DMS114 treated with DMSO at 0.1 percent for 48 hours (cell line): ENCODE data around the gene NUSAP1.
"Not testable (repeated sequence)": the region's sequence is repeated elsewhere in the genome, so short reads cannot be mapped to it uniquely, and the experiment has no call there.

Experiments used
- DNase-seq: peaks from one replicate; lab custom pipeline; 2025; ENCODE audit not compliant: unreplicated experiment; lab: John Stamatoyannopoulos, UW

NUSAP1 gene

DNA sequence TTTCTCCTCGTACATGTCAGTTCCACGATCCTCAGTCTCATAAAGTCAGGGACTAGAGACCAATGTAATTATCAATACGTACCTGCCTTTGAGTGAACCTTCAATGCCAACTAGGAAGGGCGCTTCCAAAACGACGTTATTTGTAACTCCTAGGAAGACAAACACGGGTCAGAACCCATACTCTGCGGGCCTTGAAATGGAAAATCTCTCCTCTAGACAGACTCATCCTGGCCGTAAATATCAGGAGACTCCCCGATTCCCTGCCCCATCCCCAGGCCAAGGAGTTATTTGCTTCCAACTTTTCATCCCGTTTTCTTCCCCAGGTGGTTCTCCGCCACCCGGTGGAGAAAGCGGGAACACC, 868 bp upstream of the NUSAP1 start:
- peak; percentile 48 for DNase-seq

DNA sequence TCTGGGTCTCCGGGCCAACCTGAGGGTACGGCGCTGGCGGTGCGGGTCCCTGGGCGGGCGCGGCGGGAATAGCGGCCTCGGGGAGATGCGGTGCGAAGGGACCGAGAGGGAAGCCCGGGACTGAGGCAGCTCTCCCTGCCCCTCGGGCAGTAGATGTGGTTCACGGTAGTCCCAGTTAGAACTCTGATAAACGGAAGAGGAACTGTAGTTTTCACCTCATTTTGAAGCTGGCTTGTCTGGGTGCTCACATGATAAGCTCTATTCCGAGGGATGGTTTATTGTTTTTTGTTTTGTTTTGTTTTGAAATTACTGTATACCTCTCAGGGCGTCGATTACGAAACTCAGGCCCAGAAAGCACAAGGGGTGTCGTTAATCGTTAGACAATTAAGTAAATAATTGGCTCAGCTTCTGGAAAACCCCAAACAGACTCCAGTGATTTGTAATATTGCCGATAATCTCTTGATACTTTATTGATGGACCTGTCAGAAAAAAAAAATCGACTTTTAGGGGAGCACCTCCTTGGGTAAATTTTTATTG, 413 bp downstream of the NUSAP1 start:
- DNase-seq = peak; percentile 55

DNA sequence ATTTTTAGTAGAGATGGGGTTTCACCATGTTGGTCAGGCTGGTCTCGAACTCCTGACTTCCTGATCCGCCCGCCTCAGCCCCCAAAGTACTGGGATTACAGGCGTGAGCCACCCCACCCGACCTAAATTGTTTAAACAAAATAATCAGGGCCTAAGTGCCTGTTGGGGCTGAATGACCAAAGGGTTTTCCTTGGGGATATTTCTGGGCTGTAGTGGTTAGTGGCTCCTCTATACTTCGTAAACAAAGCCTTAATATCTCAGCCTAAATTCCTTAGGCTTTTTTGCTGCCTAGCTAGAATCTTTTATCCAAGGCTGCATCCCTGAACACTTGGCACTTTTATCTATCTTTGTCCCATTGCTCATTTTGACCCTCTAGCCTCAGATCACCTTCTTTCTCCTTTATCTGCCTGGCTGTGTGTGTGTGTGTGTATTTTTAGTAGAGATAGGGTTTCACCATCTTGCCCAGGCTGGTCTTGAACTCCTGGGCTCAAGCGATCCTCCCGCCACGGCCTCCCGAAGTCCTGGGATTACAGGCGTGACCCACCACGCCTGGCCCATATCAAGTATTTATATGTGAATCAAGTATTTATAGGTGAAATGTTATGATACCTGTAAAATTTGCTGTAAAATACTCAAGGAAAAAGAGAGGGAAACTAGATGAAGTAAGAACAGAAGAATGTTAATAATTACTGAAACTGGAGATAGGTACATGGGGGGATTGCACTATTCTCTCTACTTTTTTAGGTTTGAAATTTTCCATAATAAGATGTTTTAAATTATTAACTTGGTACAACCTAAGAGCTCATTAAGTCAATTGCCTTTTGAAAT, 1.8 kb downstream of the NUSAP1 start:
- peak; percentile 29 for DNase-seq

DNA sequence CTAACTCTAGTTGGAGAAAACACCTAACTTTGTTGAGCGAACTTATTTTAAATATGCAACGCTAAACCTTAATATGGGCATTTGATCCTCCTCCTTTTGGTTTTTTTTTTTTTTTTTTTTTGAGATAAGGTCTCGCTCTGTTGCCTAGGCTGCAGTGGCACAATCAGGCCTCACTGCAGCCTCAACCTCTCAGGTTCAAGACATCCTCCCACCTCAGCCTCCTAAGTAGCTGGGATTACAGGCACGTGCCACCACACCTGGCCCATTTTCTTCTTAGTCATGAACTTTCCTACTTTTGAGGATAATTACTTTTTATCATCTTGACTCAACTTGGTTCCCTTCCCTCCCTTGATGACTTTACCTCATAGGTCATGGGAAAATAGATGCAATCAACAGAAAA, 3.9 kb downstream of the NUSAP1 start:
- DNase-seq = no peak

DNA sequence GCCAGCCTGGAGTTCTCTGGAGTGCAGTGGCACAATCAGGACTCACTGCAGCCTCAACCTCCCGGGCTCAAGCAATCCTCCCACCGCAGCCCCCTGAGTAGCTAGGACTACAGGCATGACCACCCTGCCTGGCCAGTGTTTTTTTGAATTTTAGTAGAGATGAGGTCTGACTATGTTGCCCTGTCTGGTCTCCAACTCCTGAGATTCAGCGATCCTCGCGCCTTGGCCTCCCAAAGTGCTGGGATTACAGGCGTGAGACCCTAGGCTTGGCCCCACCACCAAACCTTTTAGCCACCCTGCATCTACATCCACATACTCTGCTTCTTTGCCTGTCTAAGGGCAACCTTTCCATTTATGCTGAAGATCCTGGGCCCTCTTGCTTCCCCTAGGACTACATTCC, 4.4 kb downstream of the NUSAP1 start:
- no peak for DNase-seq

DNA sequence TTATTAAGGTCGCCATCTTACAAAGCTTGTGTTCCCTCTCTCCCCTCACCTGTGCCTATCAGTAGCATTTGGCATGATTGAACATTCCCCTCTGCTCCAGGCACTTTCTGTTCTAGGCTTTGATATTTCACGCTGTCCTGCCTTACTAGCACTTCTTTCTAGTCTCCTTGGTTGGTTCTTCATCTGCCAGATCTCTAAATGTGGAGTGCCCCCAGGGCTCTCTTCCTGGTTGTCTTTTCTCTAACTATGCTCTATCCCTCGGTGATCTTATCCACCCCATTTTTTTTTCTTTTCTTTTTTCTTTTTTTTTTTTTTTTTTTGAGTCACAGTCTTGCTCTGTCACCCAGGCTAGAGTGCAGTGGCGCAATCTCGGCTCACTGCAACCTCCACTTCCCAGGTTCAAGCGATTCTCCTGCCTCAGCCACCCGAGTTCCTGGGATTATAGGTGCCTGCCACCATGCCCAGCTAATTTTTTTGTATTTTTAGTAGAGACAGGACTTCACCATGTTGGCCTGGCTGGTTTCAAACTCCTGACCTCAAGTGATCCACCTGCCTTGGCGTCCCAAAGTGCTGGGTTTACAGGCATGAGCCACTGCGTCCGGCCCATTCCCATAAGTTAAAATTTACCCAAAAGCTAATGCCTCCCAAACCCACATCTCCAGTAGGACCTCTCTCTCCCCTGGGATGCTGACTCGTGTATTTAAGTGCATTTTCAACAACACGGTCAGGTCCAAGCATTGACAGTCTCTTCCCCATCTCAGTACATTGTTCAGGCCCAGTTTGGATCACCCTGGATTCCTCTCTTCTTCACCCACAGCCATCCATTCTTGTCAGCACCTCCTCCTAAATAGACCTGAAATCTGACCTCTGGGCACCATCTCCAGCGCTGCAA, 5.2 kb downstream of the NUSAP1 start:
- no peak for DNase-seq

DNA sequence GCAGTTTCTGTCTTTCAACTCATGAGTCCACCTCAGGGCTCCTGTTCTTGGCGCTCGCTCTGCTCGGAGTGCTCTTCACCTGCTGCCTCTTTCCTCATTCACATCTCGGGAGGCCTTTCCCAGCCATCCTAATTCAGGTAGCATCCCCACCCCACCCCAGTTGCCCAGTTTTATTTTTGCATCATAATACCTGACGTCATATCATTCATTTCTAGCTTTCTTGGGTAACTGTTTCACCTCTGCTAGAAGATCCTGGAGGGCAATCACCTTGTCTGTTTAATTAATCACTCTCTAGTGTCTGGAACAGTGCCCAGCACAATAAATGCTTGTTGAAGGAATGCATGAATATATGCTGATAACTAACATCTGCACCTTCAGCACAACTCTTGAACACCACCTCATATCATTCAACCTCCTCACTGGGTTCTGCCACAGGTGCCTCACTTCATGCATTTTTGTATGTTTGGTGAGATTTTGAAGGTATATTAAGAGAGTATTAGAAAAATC, 7.6 kb downstream of the NUSAP1 start:
- DNase-seq = no peak

DNA sequence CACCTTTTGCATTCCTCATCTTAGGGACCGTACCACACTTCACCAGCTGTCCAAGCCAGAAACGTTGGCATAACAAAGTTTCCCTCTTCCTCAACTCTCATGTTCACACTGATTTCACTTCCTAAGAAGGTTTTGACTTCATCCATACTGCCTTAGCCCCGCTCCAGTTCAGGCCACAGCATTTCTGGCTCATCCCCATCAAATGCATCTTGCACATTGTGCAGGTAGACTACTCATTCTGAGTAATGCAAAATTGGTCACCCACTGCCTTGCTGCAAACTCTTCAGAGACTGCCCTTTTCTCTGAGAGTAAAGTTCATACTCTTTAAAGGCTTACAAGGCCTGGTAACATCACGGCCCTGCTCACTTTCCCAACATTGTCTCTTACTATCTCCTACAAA, 8.8 kb downstream of the NUSAP1 start:
- no peak for DNase-seq

DNA sequence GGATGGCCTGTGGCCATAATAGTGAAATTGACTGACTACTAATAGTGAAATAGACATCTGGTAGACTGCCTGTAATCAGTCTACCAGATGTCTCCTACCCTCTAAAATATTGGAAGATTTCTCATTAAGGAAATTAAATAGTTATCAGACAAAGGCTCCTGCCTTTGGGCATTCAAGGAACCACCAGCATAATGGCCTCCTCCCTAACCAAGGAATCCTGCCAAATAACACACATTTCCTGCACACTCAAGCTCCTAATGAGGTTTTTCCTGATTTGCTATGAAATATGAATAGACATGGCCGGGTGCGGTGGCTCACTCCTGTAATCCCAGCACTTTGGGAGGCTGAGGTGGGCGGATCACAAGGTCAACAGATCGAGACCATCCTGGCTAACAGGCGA, 14.6 kb downstream of the NUSAP1 start:
- DNase-seq = no peak

DNA sequence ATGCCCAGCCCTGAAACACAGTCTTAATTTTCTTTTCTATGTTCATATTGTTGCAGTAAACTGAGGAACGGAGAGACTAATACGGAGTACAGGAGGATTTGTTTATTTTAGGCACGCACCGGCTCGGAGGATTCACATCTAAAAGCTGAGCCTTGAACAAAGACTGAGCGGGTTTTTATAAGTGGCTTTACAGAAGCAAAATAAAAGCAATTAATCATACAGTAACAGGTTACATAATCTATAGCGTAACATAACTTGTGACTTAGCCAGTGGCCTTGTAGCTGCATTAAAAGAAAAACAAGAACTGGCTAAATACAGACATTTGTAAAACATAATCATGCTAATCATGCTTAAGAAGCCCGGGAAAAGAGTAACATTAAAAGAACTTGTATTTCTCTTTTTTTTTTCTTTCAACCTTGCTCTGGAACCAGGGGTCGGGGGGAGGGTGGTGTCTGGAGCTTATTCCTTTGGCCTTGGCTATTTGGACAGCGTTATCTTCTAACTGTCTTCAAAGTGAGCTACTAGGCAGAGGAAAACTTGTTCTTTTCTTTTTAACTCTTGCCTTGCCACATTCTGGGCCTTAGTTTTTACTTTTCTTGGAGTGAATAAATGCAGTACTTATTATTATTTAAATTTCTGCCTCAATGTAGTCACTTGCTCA, 17.5 kb downstream of the NUSAP1 start:
- DNase-seq = no peak

DNA sequence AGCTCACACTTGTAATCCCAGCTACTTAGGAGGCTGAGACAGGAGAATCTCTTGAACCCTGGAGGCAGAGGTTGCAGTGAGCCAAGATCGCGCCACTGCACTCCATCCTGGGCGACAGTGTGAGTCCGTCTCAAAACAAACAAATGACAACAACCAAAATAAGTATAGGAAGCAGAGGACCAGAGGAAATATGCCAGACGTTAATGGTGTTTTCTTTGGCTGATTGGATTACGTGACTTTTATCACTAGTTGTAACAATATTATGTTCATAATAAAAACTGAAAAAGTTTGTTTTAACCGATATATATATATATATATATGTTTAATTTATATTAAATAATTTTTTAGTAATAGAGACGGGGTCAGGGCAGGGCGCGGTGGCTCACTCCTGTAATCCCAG, 21.7 kb downstream of the NUSAP1 start:
- no peak for DNase-seq

DNA sequence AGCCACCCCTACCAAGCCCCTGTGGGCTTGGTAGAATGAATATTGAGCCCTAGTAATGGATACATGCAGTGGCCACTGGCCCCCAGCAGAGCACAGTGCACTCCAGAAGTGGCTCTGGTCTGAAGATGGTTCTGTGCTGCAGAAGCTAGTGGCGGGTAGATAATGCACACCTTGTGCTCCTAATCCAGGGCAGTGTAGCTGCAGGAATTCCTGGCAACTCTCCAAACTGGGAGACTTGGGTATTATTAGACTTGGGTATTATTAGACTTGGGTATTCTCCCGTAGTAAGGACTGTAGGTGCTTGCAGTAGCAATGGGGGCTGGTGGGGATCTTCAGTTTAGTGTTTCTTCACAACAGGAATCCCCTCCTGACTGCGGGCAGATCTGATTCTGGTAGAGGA, 34.7 kb downstream of the NUSAP1 start:
- no peak for DNase-seq

DNA sequence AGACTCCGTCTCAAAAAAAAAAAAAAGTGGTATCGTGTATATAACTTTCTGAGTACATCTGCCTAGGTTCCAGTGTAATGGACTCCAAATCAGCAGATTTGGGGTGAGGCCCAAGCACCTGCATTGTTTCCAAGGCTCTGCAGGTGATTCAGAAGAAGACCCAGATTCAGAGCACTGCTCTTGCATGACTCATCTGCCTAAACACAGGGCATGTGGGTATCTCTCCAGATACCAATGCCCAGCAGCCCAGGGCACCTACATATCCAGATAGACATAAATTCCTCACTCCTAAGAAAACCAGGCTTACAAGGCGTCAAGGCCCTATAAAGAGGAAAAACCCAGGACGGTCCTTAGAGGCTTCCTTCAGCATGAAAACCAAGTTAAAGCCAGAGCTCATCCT, 45.3 kb downstream of the NUSAP1 start:
- no peak for DNase-seq

DNA sequence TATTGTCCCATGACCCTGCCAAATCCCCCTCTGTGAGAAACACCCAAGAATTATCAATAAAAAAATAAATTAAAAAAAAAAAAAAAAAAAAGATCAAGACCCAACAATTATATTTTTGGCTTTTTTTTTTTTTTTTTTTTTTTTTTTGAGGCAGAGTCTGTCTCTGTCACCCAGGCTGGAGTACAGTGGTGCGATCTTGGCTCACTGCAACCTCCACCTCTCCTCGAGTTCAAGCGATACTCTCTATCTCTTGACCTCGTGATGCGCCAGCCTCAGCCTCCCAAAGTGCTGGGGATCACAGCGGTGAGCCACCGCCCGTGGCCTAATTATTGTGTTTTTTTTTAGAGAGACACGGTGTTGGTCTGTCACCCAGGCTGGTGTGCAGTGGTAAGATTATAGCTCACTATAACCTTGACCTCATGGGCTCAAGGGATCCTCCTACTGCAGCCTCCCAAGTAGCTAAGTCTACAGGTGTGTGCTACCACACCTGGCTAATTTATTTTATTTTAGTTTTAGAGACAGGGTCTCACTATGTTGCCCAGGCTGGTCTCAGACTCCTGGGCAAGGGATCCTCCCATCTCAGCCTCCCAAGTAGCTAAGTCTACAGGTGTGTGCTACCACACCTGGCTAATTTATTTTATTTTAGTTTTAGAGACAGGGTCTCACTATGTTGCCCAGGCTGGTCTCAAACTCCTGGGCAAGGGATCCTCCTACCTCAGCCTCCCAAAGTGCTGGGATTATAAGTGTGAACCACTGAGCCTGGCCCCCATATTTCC, 51.5 kb downstream of the NUSAP1 start:
- not testable (repeated sequence) for DNase-seq

DNA sequence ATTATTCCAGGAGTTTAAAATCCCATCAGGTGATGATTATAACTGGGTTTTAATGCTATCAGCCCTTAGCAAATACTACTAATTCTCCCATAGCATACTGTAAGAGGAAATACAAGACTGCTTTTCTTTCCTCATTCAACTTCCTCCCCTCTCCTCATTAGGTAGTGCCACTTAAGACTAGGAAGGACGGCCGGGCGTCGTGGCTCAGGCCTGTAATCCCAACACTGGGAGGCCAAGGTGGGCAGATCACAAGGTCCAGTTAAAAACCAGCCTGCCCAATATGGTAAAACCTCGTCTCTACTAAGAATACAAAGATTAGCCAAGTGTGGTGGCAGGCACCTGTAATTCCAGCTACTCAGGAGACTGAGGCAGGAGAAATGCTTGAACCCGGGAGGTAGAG, 55.0 kb downstream of the NUSAP1 start:
- DNase-seq = no peak

DNA sequence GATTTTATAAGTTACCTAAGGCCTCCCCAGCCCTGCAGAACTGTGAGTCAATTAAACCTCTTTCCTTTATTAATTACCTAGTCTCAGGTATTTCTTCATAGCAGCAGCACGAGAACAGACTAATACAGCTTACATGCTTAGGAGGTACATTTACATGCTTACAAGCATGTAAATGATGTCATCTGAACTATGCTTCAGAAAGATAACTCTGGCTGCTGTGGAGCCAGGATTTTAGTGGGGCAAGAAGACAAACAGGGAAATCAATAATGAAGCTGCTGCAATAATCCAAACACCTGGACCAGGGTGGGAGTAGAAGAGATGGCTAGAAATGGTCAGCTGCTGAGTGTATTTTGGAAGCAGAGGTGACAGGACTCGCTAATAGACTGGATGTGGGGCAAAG, 60.0 kb downstream of the NUSAP1 start:
- no peak for DNase-seq

DNA sequence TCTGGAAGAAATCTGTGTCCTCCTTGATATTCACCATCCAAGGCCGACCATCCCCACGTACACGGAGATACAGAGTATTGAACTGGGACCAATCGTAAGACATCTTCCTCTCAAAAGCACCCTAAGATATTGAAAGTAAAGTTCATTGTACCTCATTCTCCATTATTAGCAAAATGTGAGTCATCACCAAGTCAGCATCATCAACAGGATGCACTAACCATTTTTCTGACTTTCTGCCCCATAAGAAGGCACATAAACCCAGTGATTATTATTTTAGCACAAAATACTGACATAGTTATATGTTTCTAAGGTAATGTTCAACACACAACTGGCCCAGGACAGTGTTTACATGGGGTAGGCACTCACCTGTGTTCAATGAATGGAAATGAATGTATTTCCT, 62.2 kb downstream of the NUSAP1 start:
- DNase-seq = no peak

DNA sequence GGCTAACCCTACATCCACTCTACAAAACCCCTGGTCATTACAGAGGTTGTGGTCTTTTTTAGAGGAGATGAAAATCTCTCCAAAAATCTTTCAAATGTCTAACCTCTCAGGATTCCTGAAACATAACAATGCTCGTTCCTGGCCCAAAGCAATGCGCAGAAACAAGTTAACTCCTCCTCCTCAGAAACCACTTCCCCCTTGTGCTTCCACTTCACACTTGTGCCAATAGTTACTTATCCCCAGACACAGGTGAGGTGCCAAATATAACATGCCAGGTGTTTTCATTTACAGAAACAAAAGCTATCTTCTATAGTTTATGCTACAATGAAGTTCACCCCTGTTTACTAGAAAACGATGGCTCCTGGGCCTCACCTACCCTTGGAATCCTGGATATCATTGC, 63.4 kb downstream of the NUSAP1 start:
- no peak for DNase-seq

DNA sequence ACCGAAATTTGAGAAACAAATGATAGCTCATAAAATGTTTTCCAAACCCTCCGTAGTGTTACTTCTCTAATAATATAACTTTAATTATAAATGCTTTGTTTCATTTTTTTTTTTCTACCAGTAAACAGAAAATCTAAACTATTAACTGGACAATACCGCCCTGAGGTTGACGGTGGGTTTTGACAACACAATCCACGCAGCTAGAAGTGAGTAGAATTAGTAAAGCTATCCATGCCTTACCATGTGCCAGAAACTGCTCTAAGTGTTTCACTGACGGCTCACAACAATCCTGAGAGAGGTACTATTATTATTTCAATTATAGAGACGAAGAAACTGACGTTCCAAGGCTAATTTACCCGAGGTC, 69.2 kb downstream of the NUSAP1 start:
- DNase-seq = no peak

DNA sequence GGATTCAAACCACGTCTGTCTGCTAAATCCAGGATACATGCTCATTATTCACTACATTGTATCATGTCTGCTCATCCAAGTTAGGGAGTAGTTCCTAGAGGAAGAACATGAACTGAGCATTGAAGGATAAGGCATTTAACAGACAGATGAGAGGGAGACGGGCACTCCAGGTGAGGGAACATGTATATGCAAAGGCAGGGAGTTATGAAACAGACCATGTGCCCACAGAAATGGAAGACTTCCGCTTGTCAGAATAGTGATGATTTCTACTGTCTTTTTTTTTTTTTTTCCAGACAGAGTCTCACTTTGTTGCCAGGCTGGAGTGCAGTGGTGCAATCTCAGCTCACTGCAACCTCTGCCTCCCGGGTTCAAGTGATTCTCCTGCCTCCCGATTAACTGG, 74.7 kb downstream of the NUSAP1 start:
- no peak for DNase-seq

DNA sequence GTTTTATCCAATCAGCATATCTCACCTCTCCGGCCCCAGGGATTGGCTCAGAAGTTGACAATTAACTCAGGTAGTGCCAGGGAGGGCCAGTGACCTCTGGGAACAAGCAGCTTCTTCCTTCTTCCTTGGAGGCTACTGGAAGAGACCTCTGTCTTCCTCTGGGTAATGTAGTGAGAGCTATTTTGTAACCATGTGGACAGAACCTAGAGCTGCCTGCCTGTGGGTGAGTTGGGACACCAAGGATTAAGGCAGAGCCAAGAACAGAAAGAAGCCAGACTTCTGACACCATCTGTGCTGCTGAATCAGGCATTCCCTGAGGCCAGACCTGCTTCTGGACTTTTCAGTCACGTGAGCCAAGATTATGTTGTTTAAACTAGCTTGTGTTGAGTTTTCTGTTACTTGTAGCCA, 75.6 kb downstream of the NUSAP1 start:
- DNase-seq = no peak
